K562 treated with DMSO at 1 percent for 12 hours (cell line): ENCODE results near the gene CNTNAP4. TPM values are rescaled to one million over a fixed set of nuclear protein-coding genes. Genes with fewer than 3 reads are reported as not detected.

Experiments
- total RNA-seq: library from RNA; unstranded; fragments of 300-600 nt; gene quantifications from 2 replicates; pipeline ENCODE4 v1.2.3, GENCODE V29; 2022; ENCODE audit not compliant: insufficient read depth

Gene CNTNAP4
- total RNA-seq, result 0.23 TPM in 1 of 2 replicates, not detected in the other

DNA sequence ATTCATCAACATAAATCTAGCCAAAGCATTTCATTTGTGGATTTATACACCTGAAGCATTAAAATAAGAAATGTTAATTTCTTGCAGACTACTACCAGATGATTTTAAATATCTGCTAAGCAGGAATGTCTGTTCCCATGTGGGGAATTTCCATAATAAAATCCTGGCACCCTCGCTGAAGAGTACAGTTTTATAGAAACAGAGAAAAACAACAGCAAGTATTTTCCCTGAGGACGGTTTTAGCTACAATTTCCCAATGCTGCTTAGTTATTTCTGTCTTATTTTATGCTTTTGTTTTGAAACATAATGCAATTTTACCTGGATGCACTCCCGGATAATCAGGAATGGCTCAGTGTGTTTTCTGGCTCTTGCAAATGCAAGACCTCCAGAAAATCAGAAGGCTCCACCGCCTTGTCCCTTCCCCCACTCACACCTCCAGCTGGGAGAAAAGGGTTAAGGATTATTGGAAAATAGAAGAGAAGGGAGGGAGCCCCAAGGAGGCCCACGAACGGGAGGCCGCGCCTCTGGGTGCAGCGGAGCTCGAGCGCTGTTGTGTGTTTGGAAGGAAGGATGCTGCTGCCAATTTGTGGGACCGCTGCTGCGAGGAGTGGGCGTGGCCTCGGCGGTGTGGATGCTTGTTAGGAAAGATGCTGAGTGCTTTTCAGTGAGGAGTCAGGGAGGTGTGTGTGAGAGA lies at the start of gene CNTNAP4:
Gene CNTNAP4 (plus strand): TSS at position 657 of the 694 bp plus-strand sequence. CDS start 262 bp downstream, outside the sequence.

